ENCODE data around the gene NRARP. TPM values are rescaled to one million over a fixed set of nuclear protein-coding genes. Genes with fewer than 3 reads are reported as not detected.

Gene NRARP
- total RNA-seq, 4 donors from 2014 or later: 28.5 to 49.2 (median 41.0) TPM

DNA sequence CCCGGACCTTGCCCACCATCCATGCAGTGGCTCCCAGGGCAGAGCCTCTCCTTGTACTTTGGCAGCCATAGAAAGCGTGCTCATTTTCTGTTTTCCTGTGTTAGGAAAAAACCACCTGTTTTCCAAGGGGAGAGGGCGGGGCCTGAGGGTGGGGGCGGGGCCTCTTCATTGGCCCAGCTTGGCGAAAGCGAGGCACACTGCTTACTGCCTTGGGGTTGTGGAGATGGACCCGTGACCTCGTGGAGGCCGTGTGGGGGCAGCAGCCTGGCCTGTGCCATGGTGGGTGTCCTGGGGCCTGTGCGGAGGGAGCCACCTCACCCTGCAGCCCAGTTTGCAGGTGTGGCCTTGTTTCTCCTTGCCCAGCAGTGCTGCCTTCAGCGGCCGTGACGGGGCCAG is 29.0 kb downstream of the NRARP start:
- H3K4me3 ChIP-seq (ENCODE audit: low read depth, poor library complexity, severe bottlenecking): no peak overlapping the region
- 69 to 88% methylated on average over 13 of the region's 13 CpGs for WGBS, 2 donors
- DNase-seq (ENCODE audit: low spot score in 2 of 2): no peak
- intact Hi-C loops (cut with DNase I; ENCODE audit: low total_unique reads): no loop called here
- no peak for TF ChIP-seq CTCF (IDR thresholded peaks at IDR 0.05)
- no peak for TF ChIP-seq POLR2A (IDR thresholded peaks at IDR 0.05)

DNA sequence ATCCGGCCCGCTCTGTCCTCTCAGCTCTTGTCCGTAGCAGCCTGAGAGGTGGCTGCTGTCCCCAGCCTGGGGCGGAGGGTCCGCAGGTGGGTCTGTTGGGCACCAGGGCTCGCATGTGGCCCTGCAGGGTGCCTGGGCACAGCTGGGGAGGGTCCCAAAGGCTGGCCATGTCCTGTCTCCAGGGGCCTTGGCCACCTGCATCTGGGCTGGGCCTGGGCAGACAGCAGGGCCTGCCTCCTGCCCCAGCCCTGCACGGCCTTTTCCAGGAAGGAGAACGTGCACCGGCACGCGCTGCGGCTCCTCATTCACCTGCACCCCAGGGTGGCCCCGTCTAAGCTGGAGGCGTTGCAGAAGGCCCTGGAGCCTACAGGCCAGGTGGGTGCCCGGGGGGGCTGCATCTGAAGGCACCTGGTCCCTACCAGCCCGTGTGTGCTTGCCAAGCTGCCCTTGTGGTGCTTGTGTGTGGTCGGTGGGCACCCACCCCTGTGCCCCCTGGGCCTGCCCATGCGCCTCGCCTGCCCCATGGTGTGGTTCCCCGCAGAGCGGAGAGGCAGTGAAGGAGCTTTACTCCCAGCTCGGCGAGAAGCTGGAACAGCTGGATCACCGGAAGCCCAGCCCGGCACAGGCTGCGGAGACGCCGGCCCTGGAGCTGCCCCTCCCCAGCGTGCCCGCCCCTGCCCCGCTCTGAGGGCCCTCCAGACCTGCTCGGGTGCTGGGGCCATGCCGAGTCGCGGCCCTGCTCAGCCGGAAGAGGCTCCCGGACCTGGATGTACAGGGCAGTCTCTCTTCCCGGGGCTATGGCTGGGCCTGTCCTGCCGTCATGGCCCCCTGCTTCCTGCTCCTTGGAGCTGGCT is 29.6 kb downstream of the NRARP start:
- H3K4me3 ChIP-seq (ENCODE audit: low read depth, poor library complexity, severe bottlenecking): no peak overlapping the region
- 75 to 79% methylated on average over 18 to 24 of the region's 39 CpGs for WGBS, 2 donors
- DNase-seq (ENCODE audit: low spot score in 2 of 2): no peak
- TF ChIP-seq POLR2A (IDR thresholded peaks at IDR 0.05): no peak
- no peak for TF ChIP-seq CTCF (IDR thresholded peaks at IDR 0.05)
- intact Hi-C loops (cut with DNase I; ENCODE audit: low total_unique reads): no loop called here

- H3K4me3 ChIP-seq (ENCODE audit: low read depth, poor library complexity, severe bottlenecking): no peak overlapping the region
- intact Hi-C loops (cut with DNase I; ENCODE audit: low total_unique reads): no loop called here
- TF ChIP-seq POLR2A (IDR thresholded peaks at IDR 0.05) (no peak), CTCF (IDR thresholded peaks at IDR 0.05) (no peak)
- 24 to 25% methylated on average over 3 of the region's 3 CpGs for WGBS, 2 donors
- DNase-seq (ENCODE audit: low spot score in 2 of 2): no peak
Measured at GRCh38 chr9:137271696-137272076, 30.4 kb downstream of the NRARP start.

DNA sequence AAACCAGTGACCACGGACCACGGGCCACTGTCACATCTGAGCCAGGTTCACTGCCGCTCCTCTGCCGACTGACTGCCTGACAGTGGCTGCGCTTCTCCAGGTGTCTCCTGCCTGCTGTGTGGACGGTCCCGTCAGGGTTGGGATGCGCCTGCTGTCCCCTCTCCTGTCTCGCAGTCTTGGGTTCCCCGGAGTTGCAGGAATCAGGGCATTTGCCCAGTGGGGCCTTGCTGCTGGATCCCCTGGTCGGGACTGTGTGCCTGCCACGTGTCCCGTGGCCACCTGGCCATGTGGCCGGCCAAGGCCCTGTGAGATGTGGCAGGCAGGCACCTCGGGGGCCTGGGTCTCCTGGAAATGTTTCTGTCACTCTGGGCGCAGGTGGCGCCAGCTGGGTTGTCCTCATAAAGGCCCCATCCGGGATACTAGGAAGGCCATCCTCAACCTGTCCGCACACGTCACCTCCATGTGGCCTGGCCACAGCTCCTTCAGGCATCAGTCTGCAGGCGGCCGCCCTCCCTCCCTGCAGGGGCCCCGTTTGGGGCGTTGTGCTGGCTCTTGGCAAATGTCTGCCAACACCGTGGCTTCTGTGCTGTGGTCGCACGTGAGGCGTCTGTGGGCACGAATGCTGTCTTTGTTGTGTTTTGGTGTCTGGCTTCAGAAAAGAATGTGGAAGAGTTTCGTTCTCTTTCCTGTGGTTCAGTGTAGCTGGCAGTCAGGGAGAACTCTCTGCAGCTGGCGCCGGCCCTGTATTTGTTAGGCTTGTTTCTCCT is 31.0 kb downstream of the NRARP start:
- 76 to 78% methylated on average over 26 to 32 of the region's 32 CpGs for WGBS, 2 donors
- no peak overlapping the region for H3K4me3 ChIP-seq (ENCODE audit: low read depth, poor library complexity, severe bottlenecking)
- DNase-seq (ENCODE audit: low spot score in 2 of 2): no peak
- intact Hi-C loops (cut with DNase I; ENCODE audit: low total_unique reads): no loop called here
- no peak for TF ChIP-seq CTCF (IDR thresholded peaks at IDR 0.05)
- no peak for TF ChIP-seq POLR2A (IDR thresholded peaks at IDR 0.05)

- 48 to 56% methylated on average over 17 of the region's 17 CpGs for WGBS, 2 donors
- peak in 1 of 2 donors; percentile 87 for DNase-seq (ENCODE audit: low spot score in 2 of 2)
- TF ChIP-seq POLR2A (IDR thresholded peaks at IDR 0.05) (no peak), CTCF (IDR thresholded peaks at IDR 0.05) (no peak)
- intact Hi-C loops (cut with DNase I; ENCODE audit: low total_unique reads): no loop called here
- no peak overlapping the region for H3K4me3 ChIP-seq (ENCODE audit: low read depth, poor library complexity, severe bottlenecking)
Measured at GRCh38 chr9:137269231-137269772, 32.8 kb downstream of the NRARP start.
